A673 (cell line): Measurements from ENCODE around the gene ANO4.

Experiments used
- EZH2 ChIP-seq: fragments of 200-600 bp; sonication (generic); IDR thresholded peaks from 2 replicates; pipeline ENCODE4 v1.6.1; 2017; ENCODE audit warnings: borderline replicate concordance, low read depth, mild to moderate bottlenecking, mixed read lengths, antibody characterized with exemption, low read length; ENCODE audit not compliant: poor library complexity, severe bottlenecking
- TF ChIP-seq, protein P1 (sequence below): fragments of 300-800, 200-600 bp; sonication (generic); conservative IDR thresholded peaks from 2 replicates; pipeline ENCODE4 v1.5.1; 2017; ENCODE audit warnings: low read depth, mild to moderate bottlenecking, antibody characterized with exemption, low read length, moderate library complexity, mixed read lengths

DNA sequence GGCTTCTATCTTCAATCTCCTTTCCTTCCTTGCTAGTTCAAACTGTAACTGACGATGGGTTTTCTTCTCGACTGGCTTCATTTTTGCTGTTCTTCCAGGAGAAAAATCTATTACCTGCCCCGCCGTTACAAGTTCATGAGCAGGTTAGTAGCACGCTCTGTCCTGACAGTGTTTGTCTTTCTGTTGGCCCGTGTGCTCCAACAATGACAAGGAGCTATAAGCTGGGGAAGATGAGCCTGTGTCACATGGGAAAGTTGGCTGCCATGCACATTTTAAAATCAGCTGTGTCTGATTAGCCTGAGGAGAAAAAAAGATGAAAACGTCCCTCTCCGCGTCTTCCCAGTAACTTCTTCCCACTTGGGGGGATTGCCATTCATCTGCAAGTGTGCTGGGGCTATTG, 180.2 kb downstream of the ANO4 start:
- TF ChIP-seq, protein P1, sequence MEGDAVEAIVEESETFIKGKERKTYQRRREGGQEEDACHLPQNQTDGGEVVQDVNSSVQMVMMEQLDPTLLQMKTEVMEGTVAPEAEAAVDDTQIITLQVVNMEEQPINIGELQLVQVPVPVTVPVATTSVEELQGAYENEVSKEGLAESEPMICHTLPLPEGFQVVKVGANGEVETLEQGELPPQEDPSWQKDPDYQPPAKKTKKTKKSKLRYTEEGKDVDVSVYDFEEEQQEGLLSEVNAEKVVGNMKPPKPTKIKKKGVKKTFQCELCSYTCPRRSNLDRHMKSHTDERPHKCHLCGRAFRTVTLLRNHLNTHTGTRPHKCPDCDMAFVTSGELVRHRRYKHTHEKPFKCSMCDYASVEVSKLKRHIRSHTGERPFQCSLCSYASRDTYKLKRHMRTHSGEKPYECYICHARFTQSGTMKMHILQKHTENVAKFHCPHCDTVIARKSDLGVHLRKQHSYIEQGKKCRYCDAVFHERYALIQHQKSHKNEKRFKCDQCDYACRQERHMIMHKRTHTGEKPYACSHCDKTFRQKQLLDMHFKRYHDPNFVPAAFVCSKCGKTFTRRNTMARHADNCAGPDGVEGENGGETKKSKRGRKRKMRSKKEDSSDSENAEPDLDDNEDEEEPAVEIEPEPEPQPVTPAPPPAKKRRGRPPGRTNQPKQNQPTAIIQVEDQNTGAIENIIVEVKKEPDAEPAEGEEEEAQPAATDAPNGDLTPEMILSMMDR = no peak
- no peak for TF ChIP-seq EZH2
